NOMO-1 (cell line): ENCODE data around the gene STAU1.
"Not testable (repeated sequence)": the region's sequence is repeated elsewhere in the genome, so short reads cannot be mapped to it uniquely, and the experiment has no call there.

Experiments
- DNase-seq, 2 experiments: peaks; one replicate each; lab custom pipeline; 2025; ENCODE audit not compliant: unreplicated experiment in 2 of 2; lab: John Stamatoyannopoulos, UW

Gene STAU1

DNA sequence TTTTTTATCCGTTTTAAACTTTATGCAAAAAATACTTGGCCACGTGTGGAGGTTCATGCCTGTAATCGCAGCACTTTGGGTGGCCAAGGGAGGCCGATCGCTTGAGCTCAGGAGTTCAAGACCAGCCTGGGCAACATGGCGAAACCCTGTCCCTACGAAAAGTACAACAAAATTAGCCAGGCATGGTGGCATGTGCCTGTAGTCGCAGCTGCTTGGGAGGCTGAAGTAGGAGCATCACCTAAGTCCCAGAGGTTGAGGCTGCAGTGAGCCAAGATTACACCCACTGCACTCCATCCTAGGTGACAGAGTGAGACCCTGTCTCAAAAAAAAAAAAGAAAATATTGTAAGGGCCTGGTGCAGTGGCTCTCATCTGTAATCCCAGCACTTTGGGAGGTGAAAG is 97.0 kb downstream of the STAU1 start:
- no peak for DNase-seq

DNA sequence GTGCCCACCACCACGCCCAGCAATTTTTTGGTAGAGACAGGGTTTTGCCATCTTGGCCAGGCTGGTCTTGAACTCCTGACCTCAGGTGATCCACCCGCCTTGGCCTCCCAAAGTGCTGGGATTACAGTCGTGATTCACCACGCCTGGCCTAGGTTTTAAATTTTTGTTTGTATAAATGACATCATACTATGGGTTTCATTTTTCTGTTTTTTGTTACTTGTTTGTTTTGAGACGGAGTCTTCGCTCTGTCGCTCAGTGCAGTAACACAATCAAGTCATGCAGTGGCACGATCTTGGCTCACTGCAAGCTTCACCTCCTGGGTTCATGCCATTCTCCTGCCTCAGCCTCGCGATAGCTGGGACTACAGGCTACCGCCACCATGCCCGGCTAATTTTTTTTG is 105.8 kb downstream of the STAU1 start:
- not testable (repeated sequence) for DNase-seq

DNA sequence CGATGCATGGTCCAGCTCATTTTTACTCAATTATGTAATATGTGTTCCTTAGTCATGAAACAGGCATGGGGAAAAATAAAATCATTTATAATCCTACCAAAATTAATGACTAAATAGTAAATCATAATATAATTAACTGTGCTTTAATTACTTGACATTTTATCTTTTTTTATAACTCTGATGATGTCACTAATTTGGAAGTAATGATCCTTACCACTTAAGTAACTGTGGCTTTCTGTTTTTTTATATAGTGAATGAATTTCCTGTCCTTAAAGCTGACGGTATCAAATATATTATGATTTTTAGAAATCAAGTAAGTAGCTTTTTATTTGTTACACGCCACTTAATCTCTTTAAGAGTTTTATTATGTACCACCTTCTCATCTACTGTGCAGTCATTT is 109.8 kb downstream of the STAU1 start:
- no peak for DNase-seq

DNA sequence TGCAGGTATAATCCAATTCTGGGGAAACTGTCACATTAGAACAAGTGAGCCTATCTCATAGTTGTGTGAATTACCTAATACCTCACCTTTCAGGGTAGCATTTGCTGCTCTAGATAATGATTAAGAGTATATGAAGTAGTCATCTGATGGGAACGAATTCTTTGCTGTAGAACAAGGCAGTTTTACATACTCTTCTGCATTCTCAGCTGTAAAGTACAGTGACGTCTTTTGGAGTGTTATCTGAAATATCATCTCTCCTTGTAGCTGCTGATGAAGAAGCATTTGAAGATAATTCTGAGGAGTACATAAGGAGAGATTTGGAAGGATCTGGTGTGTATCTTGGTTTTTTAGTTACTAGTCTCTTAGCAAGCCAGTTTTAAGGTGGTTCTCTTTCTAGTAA is 113.6 kb downstream of the STAU1 start:
- no peak for DNase-seq
